Suprapubic skin (tissue), 4 donors: ENCODE data around the gene DIAPH1. TPM values are rescaled to one million over a fixed set of nuclear protein-coding genes. Genes with fewer than 3 reads are reported as not detected.

ENCODE experiments used
- DNase-seq, 2 donors: peaks; one replicate each; pipeline ENCODE4 v3.0.0-alpha.2; 2019; ENCODE audit warnings: low spot score in 2 of 2
- H3K27ac ChIP-seq: fragments of 200-600 bp; sonication (generic); one replicate; pipeline ENCODE4 v1.5.1; 2019
- H3K27me3 ChIP-seq: fragments of 200-600 bp; sonication (generic); one replicate; pipeline ENCODE4 v1.5.1; 2019
- H3K36me3 ChIP-seq: fragments of 200-600 bp; sonication (generic); one replicate; pipeline ENCODE4 v1.5.1; 2019
- H3K4me1 ChIP-seq: fragments of 200-600 bp; sonication (generic); one replicate; pipeline ENCODE4 v1.5.1; 2019
- H3K4me3 ChIP-seq: fragments of 200-600 bp; sonication (generic); one replicate; pipeline ENCODE4 v1.5.1; 2019; ENCODE audit warnings: mild to moderate bottlenecking
- H3K9me3 ChIP-seq: fragments of 200-600 bp; sonication (generic); one replicate; pipeline ENCODE4 v1.5.1; 2019
- EP300 ChIP-seq: sonication (generic); formaldehyde crosslinking; IDR thresholded peaks from one replicate; pipeline ENCODE4 v1.6.1; 2017; ENCODE audit warnings: antibody characterized with exemption
- POLR2A ChIP-seq, 2 donors: fragments of 450-650 bp; IDR thresholded peaks; one replicate each; pipeline ENCODE4 v1.6.1; 2017; ENCODE audit warnings: antibody characterized with exemption in 2 of 2, mild to moderate bottlenecking in 2 of 2, moderate library complexity in 2 of 2
- POLR2AphosphoS5 ChIP-seq, 3 donors: sonication (generic); formaldehyde crosslinking; IDR thresholded peaks; one replicate each; pipeline ENCODE4 v1.6.1; 2017; ENCODE audit warnings: antibody characterized with exemption in 3 of 3
- WGBS: methylation state at CpG from one replicate; pipeline ENCODE4 v1.1.5; 2018; 5-methylcytosine and 5-hydroxymethylcytosine counted together
- total RNA-seq, 4 donors: library from RNA; depleted of rRNA; stranded (reverse); fragments of >200 nt; gene quantifications; one replicate each; pipeline ENCODE4 v1.1.0, GENCODE V29; 2016
- TF ChIP-seq, protein P1 (sequence below), 2 donors: fragments of 200-600 bp in 1 of 2; fragments of 450-650 bp in 1 of 2; sonication (generic) in 1 of 2; IDR thresholded peaks; one replicate each; pipeline ENCODE4 v1.5.1; 2016 to 2019; ENCODE audit warnings: antibody characterized with exemption in 2 of 2, mild to moderate bottlenecking in 1 of 2, moderate library complexity in 1 of 2

The DIAPH1 gene
- total RNA-seq, 4 donors from 2014 or later: 83.0 to 115 (median 95.1) TPM

DNA sequence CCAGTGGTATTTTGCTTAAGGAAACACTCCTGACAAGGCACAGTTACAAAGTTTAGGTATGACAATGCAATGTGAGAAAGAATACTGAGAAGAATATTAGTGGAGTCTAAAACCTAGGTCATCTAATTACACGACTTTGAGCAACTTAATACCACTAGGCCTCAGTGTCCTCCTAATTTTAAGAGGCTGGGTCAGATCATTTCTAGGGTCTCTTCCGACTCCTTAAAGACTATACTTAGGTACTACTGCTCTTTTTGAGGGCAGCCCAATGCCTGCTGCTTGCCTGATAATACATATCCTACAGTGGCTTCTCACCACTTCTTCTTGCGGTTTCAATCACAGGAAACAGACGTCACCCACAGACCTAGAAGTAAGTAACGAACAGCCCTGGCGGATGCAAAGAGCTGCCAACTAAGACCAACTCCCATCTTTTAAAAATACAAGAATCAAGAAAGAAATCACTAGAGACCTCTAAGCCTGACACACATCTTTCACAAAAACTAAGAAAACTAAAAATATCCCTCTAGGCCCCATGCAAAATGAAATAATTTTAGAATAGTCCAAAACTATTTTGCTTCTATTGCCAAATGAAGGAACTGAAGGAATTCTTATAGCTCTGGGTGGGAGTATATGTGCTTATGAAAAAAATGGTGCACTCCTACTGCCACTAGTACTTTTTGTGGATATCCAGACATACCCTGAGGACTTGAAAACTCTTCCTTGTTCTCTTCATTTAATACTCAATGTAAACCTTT, 13.1 kb downstream of the DIAPH1 start:
- no peak for DNase-seq
- peaks cover 47% of the 10 kb centered on the region for H3K4me1 ChIP-seq
- H3K27ac ChIP-seq: peak overlapping the region; percentile 81
- WGBS: 59% methylated on average over 6 of the region's 6 CpGs
- no peaks in the 10 kb centered on the region for H3K27me3 ChIP-seq
- no peak overlapping the region for H3K4me3 ChIP-seq
- H3K36me3 ChIP-seq: no peaks in the 10 kb centered on the region
- TF ChIP-seq POLR2AphosphoS5 (IDR thresholded peaks at IDR 0.05) (no peak), POLR2A (IDR thresholded peaks at IDR 0.05) (no peak)
- H3K9me3 ChIP-seq: no peaks in the 10 kb centered on the region

GRCh38 chr5:141603923-141604717, 14.7 kb downstream of the DIAPH1 start:
- peak overlapping the region; percentile 81 for H3K27ac ChIP-seq
- H3K36me3 ChIP-seq: no peaks in the 10 kb centered on the region
- no peaks in the 10 kb centered on the region for H3K27me3 ChIP-seq
- no peak for TF ChIP-seq POLR2A (IDR thresholded peaks at IDR 0.05)
- peak in 2 of 3 donors; percentile 53 to 89 for TF ChIP-seq POLR2AphosphoS5 (IDR thresholded peaks at IDR 0.05)
- no peak for TF ChIP-seq EP300
- TF ChIP-seq, protein P1, sequence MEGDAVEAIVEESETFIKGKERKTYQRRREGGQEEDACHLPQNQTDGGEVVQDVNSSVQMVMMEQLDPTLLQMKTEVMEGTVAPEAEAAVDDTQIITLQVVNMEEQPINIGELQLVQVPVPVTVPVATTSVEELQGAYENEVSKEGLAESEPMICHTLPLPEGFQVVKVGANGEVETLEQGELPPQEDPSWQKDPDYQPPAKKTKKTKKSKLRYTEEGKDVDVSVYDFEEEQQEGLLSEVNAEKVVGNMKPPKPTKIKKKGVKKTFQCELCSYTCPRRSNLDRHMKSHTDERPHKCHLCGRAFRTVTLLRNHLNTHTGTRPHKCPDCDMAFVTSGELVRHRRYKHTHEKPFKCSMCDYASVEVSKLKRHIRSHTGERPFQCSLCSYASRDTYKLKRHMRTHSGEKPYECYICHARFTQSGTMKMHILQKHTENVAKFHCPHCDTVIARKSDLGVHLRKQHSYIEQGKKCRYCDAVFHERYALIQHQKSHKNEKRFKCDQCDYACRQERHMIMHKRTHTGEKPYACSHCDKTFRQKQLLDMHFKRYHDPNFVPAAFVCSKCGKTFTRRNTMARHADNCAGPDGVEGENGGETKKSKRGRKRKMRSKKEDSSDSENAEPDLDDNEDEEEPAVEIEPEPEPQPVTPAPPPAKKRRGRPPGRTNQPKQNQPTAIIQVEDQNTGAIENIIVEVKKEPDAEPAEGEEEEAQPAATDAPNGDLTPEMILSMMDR (IDR thresholded peaks at IDR 0.05): no peak
- 35% methylated on average over 6 of the region's 6 CpGs for WGBS
- DNase-seq: peak; percentile 83 to 86
- no peak overlapping the region for H3K4me3 ChIP-seq
- H3K4me1 ChIP-seq: peaks cover 47% of the 10 kb centered on the region
- H3K9me3 ChIP-seq: no peaks in the 10 kb centered on the region

DNA sequence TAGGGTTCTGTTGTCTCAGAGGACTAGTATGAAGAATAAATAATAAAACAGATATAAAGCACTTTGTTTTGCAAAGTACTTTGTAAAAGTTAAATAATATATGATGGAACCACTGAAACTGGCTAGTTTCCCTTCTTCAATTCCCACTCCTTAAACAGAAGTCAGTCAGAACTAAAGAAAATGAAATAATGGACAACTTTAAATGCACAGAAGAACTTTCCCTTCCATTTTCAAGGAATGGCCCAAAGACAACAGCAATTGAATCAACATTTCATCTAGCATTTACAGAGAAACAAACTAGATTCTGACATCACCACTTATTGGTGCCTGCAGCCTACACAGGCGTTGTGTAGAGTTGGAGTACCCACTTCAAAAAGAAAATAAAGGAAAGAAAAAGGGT, 16.2 kb downstream of the DIAPH1 start:
- Histone ChIP-seq H3K4me3 (no peak overlapping the region), H3K27ac (peak overlapping the region; percentile 81), H3K4me1 (peaks cover 53% of the 10 kb centered on the region), H3K27me3 (no peaks in the 10 kb centered on the region), H3K9me3 (no peaks in the 10 kb centered on the region), H3K36me3 (no peaks in the 10 kb centered on the region)
- WGBS: 72% methylated on average over 1 of the region's 1 CpG
- TF ChIP-seq, protein P1 (IDR thresholded peaks at IDR 0.05): no peak
- no peak for TF ChIP-seq EP300
- TF ChIP-seq POLR2A (IDR thresholded peaks at IDR 0.05): no peak
- no peak for TF ChIP-seq POLR2AphosphoS5 (IDR thresholded peaks at IDR 0.05)
- no peak for DNase-seq

DNA sequence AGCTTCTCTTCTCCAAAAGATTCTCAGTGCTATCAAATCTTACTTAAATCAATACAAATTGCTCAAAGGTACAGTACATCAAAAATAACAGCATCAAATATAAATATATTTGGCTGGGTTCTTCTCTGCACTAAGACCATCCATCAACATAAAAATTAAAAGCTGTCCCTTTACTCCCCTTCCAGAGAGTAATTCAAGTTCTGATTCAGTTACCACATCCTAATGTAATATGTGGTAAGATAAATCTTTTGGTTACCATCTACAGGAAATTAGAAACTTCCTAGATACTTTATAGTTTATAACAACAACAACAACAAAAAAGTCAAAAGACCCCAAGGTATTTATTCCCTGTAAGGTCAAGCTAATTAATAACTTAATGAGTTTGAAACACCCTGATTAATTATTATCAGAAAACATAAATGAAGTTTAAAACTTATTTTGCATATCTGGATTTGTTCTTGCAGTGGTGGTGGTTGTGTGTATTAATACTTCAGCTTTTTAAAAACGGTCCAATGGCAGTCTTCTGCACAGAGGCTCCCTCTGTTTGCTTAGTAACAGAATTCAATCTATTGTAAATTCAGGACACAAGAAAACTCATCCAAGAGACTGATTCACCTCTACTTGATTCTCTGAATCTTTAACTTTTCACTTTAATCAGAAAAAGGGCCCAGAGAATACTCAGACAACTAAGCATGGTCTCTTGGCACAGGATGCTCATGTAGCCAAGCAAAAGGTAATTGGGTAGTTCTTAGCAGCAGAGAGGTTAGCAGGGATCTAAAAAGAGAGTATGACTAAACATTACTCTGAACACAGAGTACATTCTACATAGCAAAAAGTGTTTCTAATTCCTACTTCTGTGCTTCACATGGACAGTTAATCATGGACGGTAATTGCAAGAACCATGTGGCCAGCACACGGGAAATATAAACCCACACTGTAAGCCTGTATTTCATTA, 20.1 kb downstream of the DIAPH1 start:
- Histone ChIP-seq H3K4me3 (no peak overlapping the region), H3K36me3 (no peaks in the 10 kb centered on the region), H3K27ac (peak overlapping the region; percentile 21), H3K4me1 (peaks cover 23% of the 10 kb centered on the region), H3K9me3 (no peaks in the 10 kb centered on the region), H3K27me3 (no peaks in the 10 kb centered on the region)
- DNase-seq: no peak
- WGBS: 56% methylated on average over 3 of the region's 3 CpGs
- TF ChIP-seq POLR2AphosphoS5 (IDR thresholded peaks at IDR 0.05) (no peak), POLR2A (IDR thresholded peaks at IDR 0.05) (no peak), EP300 (no peak)
- TF ChIP-seq, protein P1 (IDR thresholded peaks at IDR 0.05): no peak

- peaks cover 14% of the 10 kb centered on the region for H3K4me1 ChIP-seq
- no peaks in the 10 kb centered on the region for H3K36me3 ChIP-seq
- no peaks in the 10 kb centered on the region for H3K27me3 ChIP-seq
- TF ChIP-seq, protein P1 (IDR thresholded peaks at IDR 0.05): no peak
- TF ChIP-seq POLR2A (IDR thresholded peaks at IDR 0.05) (no peak), EP300 (no peak), POLR2AphosphoS5 (IDR thresholded peaks at IDR 0.05) (no peak)
- no peak overlapping the region for H3K4me3 ChIP-seq
- no peak for DNase-seq
- WGBS: 92% methylated on average over 2 of the region's 2 CpGs
- H3K9me3 ChIP-seq: no peaks in the 10 kb centered on the region
- H3K27ac ChIP-seq: no peak overlapping the region
Observed at GRCh38 chr5:141597814-141598213, 21.0 kb downstream of the DIAPH1 start.
